DMS 273 treated with DMSO at 0.1 percent for 48 hours (cell line): ENCODE results near the gene SLC10A7.
A peak's percentile ranks its signal among the peaks of the same experiment; 100 is the strongest.

Source experiments
- DNase-seq: peaks from one replicate; lab custom pipeline; 2025; lab: John Stamatoyannopoulos, UW

The SLC10A7 gene

GRCh38 chr4:146494143-146494542 lies 27.6 kb downstream of the SLC10A7 start:
- DNase-seq, result no peak

- no peak for DNase-seq
Measured at GRCh38 chr4:146490106-146490505, 31.6 kb downstream of the SLC10A7 start.

GRCh38 chr4:146488495-146489174 lies 33.1 kb downstream of the SLC10A7 start:
- no peak for DNase-seq

GRCh38 chr4:146486565-146486964 lies 35.2 kb downstream of the SLC10A7 start:
- DNase-seq, result no peak

GRCh38 chr4:146485968-146486367 lies 35.8 kb downstream of the SLC10A7 start:
- DNase-seq, result no peak

- DNase-seq, result no peak
Measured at GRCh38 chr4:146482788-146483187, 39.0 kb downstream of the SLC10A7 start.

- no peak for DNase-seq
Measured at GRCh38 chr4:146481246-146481645, 40.5 kb downstream of the SLC10A7 start.

- peak; percentile 10 for DNase-seq
Measured at GRCh38 chr4:146478009-146478408, 43.7 kb downstream of the SLC10A7 start.

- DNase-seq, result no peak
Measured at GRCh38 chr4:146477054-146477453, 44.7 kb downstream of the SLC10A7 start.

GRCh38 chr4:146472404-146472803 lies 49.3 kb downstream of the SLC10A7 start:
- no peak for DNase-seq

- DNase-seq, result no peak
Measured at GRCh38 chr4:146470604-146471003, 51.1 kb downstream of the SLC10A7 start.

- DNase-seq, result no peak
Measured at GRCh38 chr4:146469022-146469421, 52.7 kb downstream of the SLC10A7 start.

GRCh38 chr4:146465628-146466027 lies 56.1 kb downstream of the SLC10A7 start:
- no peak for DNase-seq

GRCh38 chr4:146462251-146462650 lies 59.5 kb downstream of the SLC10A7 start:
- DNase-seq, result no peak

GRCh38 chr4:146458594-146458993 lies 63.1 kb downstream of the SLC10A7 start:
- no peak for DNase-seq

- DNase-seq, result no peak
Measured at GRCh38 chr4:146456681-146457080, 65.1 kb downstream of the SLC10A7 start.

GRCh38 chr4:146453181-146453807 lies 68.4 kb downstream of the SLC10A7 start:
- DNase-seq, result no peak

- no peak for DNase-seq
Measured at GRCh38 chr4:146450524-146450923, 71.2 kb downstream of the SLC10A7 start.

- DNase-seq, result no peak
Measured at GRCh38 chr4:146446555-146446954, 75.2 kb downstream of the SLC10A7 start.

- no peak for DNase-seq
Measured at GRCh38 chr4:146445198-146446150, 76.3 kb downstream of the SLC10A7 start.

- DNase-seq, result no peak
Measured at GRCh38 chr4:146443525-146443924, 78.2 kb downstream of the SLC10A7 start.

- DNase-seq, result no peak
Measured at GRCh38 chr4:146442801-146443200, 78.9 kb downstream of the SLC10A7 start.

GRCh38 chr4:146439999-146440398 lies 81.7 kb downstream of the SLC10A7 start:
- no peak for DNase-seq
